Kidney epithelial cell (primary cell): ENCODE data around the gene TOE1. TPM values are rescaled to one million over a fixed set of nuclear protein-coding genes. Genes with fewer than 3 reads are reported as not detected.

Source experiments
- DNase-seq: peaks from one replicate; pipeline ENCODE4 v3.0.0-alpha.2; 2010; ENCODE audit warnings: low read depth
- H3K27me3 ChIP-seq: 2 replicates; pipeline ENCODE4 v1.6.0; 2011; ENCODE audit warnings: low read length; ENCODE audit not compliant: control insufficient read depth, insufficient read depth
- H3K36me3 ChIP-seq: 2 replicates; pipeline ENCODE4 v1.5.1; 2011; ENCODE audit warnings: low read length; ENCODE audit not compliant: control insufficient read depth, insufficient read depth
- H3K4me3 ChIP-seq: 2 replicates; pipeline ENCODE4 v1.5.1; 2011; ENCODE audit warnings: low read depth, mild to moderate bottlenecking, control low read depth, low read length
- total RNA-seq: library from RNA; depleted of rRNA; stranded (reverse); fragments of >200 nt; gene quantifications from 2 replicates; pipeline ENCODE4 v1.2.3, GENCODE V29; 2015
- TF ChIP-seq, protein P1 (sequence below): IDR thresholded peaks from 2 replicates; pipeline ENCODE4 v1.5.1; 2011; ENCODE audit warnings: mild to moderate bottlenecking, moderate library complexity, low read length, control low read depth, inconsistent platforms; ENCODE audit not compliant: insufficient read depth, poor library complexity, severe bottlenecking

The TOE1 gene
- total RNA-seq, 1 donor from 2014 or later = 14.8 TPM

DNA sequence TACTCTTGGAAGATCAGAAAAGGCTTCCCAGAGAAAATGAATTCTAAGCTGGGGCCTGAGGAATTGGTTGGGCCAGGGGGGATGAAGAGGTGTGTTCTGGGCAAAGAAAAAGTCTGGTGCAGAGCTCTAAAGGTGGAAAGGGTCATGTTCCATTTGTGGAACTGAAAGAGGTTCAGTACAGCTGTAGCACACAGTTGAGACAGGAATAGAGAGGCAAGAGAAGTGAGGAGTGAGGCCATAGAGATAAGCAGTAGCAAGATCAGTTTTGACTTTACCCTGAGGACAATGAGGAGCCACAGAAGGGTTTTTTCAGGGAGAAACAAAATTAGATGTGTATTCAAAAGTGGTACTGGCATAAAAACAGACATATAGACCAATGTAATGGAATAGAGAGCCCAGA is 30.6 kb downstream of the TOE1 start:
- TF ChIP-seq, protein P1, sequence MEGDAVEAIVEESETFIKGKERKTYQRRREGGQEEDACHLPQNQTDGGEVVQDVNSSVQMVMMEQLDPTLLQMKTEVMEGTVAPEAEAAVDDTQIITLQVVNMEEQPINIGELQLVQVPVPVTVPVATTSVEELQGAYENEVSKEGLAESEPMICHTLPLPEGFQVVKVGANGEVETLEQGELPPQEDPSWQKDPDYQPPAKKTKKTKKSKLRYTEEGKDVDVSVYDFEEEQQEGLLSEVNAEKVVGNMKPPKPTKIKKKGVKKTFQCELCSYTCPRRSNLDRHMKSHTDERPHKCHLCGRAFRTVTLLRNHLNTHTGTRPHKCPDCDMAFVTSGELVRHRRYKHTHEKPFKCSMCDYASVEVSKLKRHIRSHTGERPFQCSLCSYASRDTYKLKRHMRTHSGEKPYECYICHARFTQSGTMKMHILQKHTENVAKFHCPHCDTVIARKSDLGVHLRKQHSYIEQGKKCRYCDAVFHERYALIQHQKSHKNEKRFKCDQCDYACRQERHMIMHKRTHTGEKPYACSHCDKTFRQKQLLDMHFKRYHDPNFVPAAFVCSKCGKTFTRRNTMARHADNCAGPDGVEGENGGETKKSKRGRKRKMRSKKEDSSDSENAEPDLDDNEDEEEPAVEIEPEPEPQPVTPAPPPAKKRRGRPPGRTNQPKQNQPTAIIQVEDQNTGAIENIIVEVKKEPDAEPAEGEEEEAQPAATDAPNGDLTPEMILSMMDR = no peak
- H3K27me3 ChIP-seq = no peaks in the 10 kb centered on the region
- no peak for DNase-seq
- H3K36me3 ChIP-seq = no peaks in the 10 kb centered on the region
- H3K4me3 ChIP-seq = no peak overlapping the region

DNA sequence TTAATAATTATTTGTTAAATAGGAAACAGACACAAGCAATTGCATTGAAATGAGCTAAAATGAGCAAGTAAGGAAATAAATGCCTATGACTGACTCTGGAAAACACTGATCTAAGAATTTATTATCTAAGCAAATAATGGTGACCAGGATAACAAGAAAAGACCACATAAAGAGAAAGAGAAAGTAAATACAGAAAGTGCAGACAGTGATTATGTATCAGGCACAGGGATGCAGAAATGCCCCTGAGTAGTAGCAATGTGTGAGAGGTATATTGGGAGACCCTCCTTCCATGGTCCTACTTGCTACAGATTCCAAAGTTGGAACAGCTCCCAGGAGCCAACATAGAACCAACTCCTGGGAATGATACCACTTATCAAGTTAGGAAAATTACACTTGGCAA is 33.6 kb downstream of the TOE1 start:
- no peak for DNase-seq
- Histone ChIP-seq H3K27me3 (no peaks in the 10 kb centered on the region), H3K4me3 (no peak overlapping the region), H3K36me3 (no peaks in the 10 kb centered on the region)
- TF ChIP-seq, protein P1 = no peak

- Histone ChIP-seq H3K36me3 (no peaks in the 10 kb centered on the region), H3K27me3 (no peaks in the 10 kb centered on the region), H3K4me3 (no peak overlapping the region)
- TF ChIP-seq, protein P1 = no peak
- DNase-seq = no peak
Observed at GRCh38 chr1:45375104-45376090, 35.4 kb downstream of the TOE1 start.

DNA sequence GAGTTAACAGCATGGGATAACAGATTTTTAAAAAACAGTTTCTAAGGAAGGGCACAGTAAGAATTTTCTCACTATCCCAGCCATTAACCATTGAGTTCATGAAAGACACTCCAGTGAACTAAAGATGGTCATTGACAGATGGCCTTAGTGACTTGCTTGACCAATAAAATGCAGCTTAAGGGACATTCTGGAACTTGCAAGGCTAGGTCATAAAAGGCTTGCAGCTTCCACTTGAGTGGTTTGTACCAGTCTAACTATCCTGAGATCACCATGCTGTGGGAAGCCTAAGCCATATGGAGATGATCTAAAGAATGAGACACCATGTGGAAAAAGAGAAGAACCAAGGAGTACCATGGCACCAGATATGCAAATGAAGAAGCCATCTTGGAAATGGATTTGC is 38.2 kb downstream of the TOE1 start:
- Histone ChIP-seq H3K36me3 (no peaks in the 10 kb centered on the region), H3K27me3 (no peaks in the 10 kb centered on the region), H3K4me3 (no peak overlapping the region)
- DNase-seq = no peak
- TF ChIP-seq, protein P1 = no peak

DNA sequence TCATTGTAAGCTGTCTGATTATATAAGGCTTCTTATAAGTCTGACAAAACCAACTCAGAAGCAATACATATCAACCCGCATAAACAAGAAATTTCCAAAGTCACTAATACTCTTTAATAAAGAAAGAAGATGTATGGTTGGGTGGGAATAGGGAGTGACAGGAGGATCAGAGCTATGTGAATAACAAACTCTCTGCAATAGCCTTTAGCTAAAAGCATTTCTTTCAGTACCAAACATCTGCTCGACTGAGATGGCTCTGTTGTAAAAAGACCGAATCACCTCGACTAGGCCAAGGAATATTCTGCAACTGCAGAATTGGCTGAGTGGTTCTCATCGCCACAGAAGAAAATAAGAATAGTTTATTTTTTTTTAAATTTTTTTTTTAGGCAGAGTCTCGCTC is 39.6 kb downstream of the TOE1 start:
- Histone ChIP-seq H3K4me3 (no peak overlapping the region), H3K27me3 (no peaks in the 10 kb centered on the region), H3K36me3 (no peaks in the 10 kb centered on the region)
- no peak for DNase-seq
- TF ChIP-seq, protein P1 = no peak
